GM12873 (cell line): Measurements from ENCODE around the gene NFE2L1.

Experiments
- CTCF ChIP-seq: IDR thresholded peaks from 2 replicates; pipeline ENCODE4 v1.5.1; 2012; ENCODE audit warnings: low read depth, mild to moderate bottlenecking, moderate library complexity, low read length, control low read depth; ENCODE audit not compliant: insufficient read depth; ENCODE audit errors: missing control alignments

NFE2L1 gene

DNA sequence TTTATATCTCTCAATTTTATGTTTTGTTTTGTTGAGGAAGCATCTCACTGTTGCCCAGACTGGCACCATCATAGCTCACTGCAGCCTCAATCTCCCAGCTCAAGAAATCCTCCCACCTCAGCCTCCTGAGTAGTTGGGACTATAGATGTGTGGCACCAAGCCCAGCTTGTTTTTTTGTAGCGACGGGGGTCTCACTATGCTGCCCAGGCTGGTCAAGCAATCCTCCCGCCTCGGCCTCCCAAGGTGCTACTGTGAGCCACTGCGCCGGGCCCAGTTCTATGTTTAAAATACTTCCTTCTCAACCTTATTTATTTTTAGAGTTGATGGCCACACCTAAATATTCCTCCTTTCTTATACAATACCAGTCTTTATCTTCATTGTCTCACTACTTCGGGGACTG, 1.9 kb upstream of the NFE2L1 start:
- TF ChIP-seq CTCF = no peak

GRCh38 chr17:48047113-48047740, 932 bp upstream of the NFE2L1 start:
- TF ChIP-seq CTCF = no peak

DNA sequence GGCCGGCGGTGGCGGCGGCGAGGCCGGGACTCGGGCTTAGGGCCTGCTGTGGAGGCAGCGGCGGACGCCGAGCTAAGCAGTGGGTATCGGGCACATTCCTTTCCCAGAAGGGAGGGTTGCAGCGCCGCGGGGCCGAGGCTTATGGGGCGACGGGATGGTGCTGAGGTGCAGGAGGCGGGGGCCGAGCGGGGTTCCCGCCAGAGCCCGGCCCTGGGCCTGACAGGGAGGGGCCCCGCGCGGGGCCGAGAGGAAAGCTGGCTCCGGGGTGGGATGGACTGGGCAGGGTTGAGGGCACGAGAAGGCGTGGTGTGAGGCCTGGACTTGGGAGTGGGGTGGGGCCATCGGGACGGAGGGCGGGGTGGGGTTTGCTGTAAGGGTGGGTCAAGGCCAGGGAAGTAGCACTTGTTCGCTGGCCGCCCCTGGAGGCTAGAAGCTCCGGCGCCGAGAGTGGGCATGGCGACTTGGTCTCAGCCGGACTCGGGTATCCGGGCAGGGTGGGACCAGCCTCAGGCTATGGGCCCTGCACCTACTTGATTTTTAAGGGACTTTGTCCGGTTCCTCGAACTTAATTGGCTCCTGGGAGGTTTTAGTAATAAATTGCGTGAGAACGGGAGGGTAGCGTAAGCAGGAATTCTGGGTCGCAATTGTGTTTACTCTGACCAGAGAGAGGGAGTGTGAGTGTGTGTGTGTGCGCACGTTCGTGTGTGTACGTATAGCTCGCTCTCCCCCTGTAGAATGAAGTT, 396 bp downstream of the NFE2L1 start:
- peak; percentile 27 for TF ChIP-seq CTCF

DNA sequence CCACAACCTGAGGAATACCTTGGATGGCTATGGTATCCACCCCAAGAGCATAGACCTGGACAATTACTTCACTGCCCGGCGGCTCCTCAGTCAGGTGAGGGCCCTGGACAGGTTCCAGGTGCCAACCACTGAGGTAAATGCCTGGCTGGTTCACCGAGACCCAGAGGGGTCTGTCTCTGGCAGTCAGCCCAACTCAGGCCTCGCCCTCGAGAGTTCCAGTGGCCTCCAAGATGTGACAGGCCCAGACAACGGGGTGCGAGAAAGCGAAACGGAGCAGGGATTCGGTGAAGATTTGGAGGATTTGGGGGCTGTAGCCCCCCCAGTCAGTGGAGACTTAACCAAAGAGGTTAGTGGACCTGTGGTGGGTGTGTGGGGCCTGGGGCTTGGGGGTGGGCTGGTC, 3.1 kb downstream of the NFE2L1 start:
- TF ChIP-seq CTCF = no peak

GRCh38 chr17:48051706-48052486, 3.7 kb downstream of the NFE2L1 start:
- TF ChIP-seq CTCF = no peak

- TF ChIP-seq CTCF = no peak
Measured at GRCh38 chr17:48052956-48053757, 5.0 kb downstream of the NFE2L1 start.

DNA sequence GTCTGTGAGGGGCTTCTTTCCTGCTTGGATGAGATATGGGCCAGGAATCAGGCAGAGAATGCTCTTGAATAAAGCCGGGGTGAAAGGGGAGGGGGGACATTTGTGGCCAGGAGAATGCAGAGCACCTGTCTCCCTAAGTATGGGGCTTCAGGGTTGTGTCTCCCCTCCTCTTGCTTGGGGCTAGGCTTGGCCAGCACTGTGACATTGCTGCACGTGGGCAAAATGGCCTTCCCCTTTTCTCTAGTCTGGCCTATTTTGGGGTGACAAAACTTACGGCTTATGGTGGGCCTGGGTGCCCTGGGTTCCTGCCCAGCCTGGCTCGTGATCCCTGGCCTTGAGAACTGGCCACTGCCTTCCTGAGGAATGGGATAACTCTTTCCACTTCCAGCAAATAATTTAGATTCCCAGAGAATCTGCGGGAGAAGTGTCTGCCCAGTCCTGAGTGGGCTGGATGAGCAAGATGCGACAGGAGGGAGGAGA, 5.6 kb downstream of the NFE2L1 start:
- TF ChIP-seq CTCF = no peak
